Measurements from ENCODE around the gene SCAI. TPM values are rescaled to one million over a fixed set of nuclear protein-coding genes. Genes with fewer than 3 reads are reported as not detected.
"Not testable (repeated sequence)": the region's sequence is repeated elsewhere in the genome, so short reads cannot be mapped to it uniquely, and the experiment has no call there.

The SCAI gene
- total RNA-seq, 1 donor from 2014 or later, result 10.0 TPM

DNA sequence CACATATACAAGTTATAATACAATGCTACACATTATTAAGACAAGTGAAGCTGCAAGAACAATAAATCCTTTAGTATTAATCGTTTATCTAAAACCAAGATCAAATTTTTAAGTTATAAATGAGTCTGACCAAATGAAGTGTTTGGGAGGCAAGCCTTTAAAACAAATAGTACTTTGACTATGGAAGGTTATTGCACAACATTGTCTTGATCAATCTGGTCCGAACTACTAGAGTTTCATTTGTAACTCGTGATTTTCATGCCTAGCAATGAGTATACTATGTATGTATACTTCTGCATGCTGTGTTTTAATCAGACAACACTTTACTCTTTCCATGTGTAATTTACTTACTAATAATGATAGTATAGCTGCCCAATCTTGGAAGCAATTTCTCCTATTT lies 115.3 kb downstream of the SCAI start:
- H3K27ac Mint-ChIP-seq, result no peak overlapping the region
- H3K27me3 Mint-ChIP-seq (ENCODE audit: insufficient read depth), result no peaks in the 10 kb centered on the region
- H3K36me3 Mint-ChIP-seq (ENCODE audit: low read depth), result peaks cover 17% of the 10 kb centered on the region
- no peaks in the 10 kb centered on the region for H3K9me3 Mint-ChIP-seq
- intact Hi-C loops (cut with micrococcal nuclease), result no loop called here
- H3K4me1 Mint-ChIP-seq (ENCODE audit: low read depth), result peaks cover 15% of the 10 kb centered on the region
- no peak for DNase-seq (ENCODE audit: low spot score)
- no peak overlapping the region for H3K4me3 Mint-ChIP-seq

GRCh38 chr9:125024917-125025316 lies 118.4 kb downstream of the SCAI start:
- intact Hi-C loops (cut with micrococcal nuclease), result no loop called here
- H3K4me3 Mint-ChIP-seq, result no peak overlapping the region
- H3K27ac Mint-ChIP-seq, result no peak overlapping the region
- H3K4me1 Mint-ChIP-seq (ENCODE audit: low read depth), result peaks cover 15% of the 10 kb centered on the region
- peaks cover 18% of the 10 kb centered on the region for H3K36me3 Mint-ChIP-seq (ENCODE audit: low read depth)
- H3K27me3 Mint-ChIP-seq (ENCODE audit: insufficient read depth), result no peaks in the 10 kb centered on the region
- no peaks in the 10 kb centered on the region for H3K9me3 Mint-ChIP-seq
- no peak for DNase-seq (ENCODE audit: low spot score)

- intact Hi-C loops (cut with micrococcal nuclease), result no loop called here
- Mint-ChIP-seq H3K9me3 (no peaks in the 10 kb centered on the region), H3K4me1 (ENCODE audit: low read depth) (peaks cover 14% of the 10 kb centered on the region), H3K4me3 (no peak overlapping the region), H3K36me3 (ENCODE audit: low read depth) (peaks cover 20% of the 10 kb centered on the region), H3K27me3 (ENCODE audit: insufficient read depth) (no peaks in the 10 kb centered on the region), H3K27ac (no peak overlapping the region)
- DNase-seq (ENCODE audit: low spot score), result no peak
Observed at GRCh38 chr9:125021069-125021468, 122.3 kb downstream of the SCAI start.

GRCh38 chr9:125015655-125016054 lies 127.7 kb downstream of the SCAI start:
- H3K9me3 Mint-ChIP-seq; DNase-seq (ENCODE audit: low spot score); intact Hi-C loops (cut with micrococcal nuclease); H3K27me3 Mint-ChIP-seq (ENCODE audit: insufficient read depth); H3K27ac Mint-ChIP-seq; H3K4me1 Mint-ChIP-seq (ENCODE audit: low read depth); H3K36me3 Mint-ChIP-seq (ENCODE audit: low read depth); H3K4me3 Mint-ChIP-seq: not testable (repeated sequence)

DNA sequence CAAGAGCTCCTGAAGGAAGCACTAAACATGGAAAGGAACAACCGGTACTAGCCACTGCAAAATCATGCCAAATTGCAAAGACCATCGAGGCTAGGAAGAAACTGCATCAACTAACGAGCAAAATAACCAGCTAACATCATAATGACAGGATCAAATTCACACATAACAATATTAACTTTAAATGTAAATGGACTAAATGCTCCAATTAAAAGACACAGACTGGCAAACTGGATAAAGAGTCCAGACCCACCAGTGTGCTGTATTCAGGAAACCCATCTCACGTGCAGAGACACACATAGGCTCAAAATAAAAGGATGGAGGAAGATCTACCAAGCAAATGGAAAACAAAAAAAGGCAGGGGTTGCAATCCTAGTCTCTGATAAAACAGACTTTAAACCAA lies 131.3 kb downstream of the SCAI start:
- H3K27me3 Mint-ChIP-seq (ENCODE audit: insufficient read depth); H3K4me1 Mint-ChIP-seq (ENCODE audit: low read depth); H3K36me3 Mint-ChIP-seq (ENCODE audit: low read depth); H3K9me3 Mint-ChIP-seq; DNase-seq (ENCODE audit: low spot score); intact Hi-C loops (cut with micrococcal nuclease); H3K4me3 Mint-ChIP-seq; H3K27ac Mint-ChIP-seq: not testable (repeated sequence)

- H3K4me1 Mint-ChIP-seq (ENCODE audit: low read depth), result no peaks in the 10 kb centered on the region
- intact Hi-C loops (cut with micrococcal nuclease), result no loop called here
- no peak overlapping the region for H3K4me3 Mint-ChIP-seq
- no peaks in the 10 kb centered on the region for H3K9me3 Mint-ChIP-seq
- no peak overlapping the region for H3K27ac Mint-ChIP-seq
- H3K27me3 Mint-ChIP-seq (ENCODE audit: insufficient read depth), result no peaks in the 10 kb centered on the region
- no peak for DNase-seq (ENCODE audit: low spot score)
- no peaks in the 10 kb centered on the region for H3K36me3 Mint-ChIP-seq (ENCODE audit: low read depth)
Observed at GRCh38 chr9:125008599-125008998, 134.7 kb downstream of the SCAI start.

DNA sequence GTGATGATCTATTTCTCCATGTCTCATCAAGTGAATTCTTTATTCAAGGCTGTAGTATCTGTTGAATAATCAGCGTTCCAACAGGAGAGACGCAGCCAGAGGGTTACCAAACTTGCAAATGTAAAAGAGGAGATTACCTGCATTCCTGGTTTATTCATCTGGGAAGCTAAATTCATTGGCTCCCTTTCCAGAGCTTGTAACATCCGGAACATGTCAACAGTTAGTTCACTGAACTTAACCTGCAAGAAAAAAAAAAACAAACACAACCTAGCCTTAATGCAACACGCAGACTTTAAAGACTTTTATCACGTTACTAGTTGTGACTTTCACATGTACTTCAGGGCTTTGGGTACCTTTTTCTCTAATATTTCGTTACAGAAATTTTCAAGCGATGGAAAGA lies 140.0 kb downstream of the SCAI start:
- no peak overlapping the region for H3K4me3 Mint-ChIP-seq
- no peaks in the 10 kb centered on the region for H3K36me3 Mint-ChIP-seq (ENCODE audit: low read depth)
- H3K27me3 Mint-ChIP-seq (ENCODE audit: insufficient read depth), result no peaks in the 10 kb centered on the region
- H3K27ac Mint-ChIP-seq, result no peak overlapping the region
- intact Hi-C loops (cut with micrococcal nuclease), result no loop called here
- H3K9me3 Mint-ChIP-seq, result no peaks in the 10 kb centered on the region
- no peak for DNase-seq (ENCODE audit: low spot score)
- no peaks in the 10 kb centered on the region for H3K4me1 Mint-ChIP-seq (ENCODE audit: low read depth)

GRCh38 chr9:124983698-124984097 lies 159.6 kb downstream of the SCAI start:
- intact Hi-C loops (cut with micrococcal nuclease), result no loop called here
- DNase-seq (ENCODE audit: low spot score), result no peak
- Mint-ChIP-seq H3K27ac (no peak overlapping the region), H3K9me3 (no peaks in the 10 kb centered on the region), H3K4me3 (no peak overlapping the region), H3K27me3 (ENCODE audit: insufficient read depth) (no peaks in the 10 kb centered on the region), H3K4me1 (ENCODE audit: low read depth) (no peaks in the 10 kb centered on the region), H3K36me3 (ENCODE audit: low read depth) (peaks cover 6% of the 10 kb centered on the region)

DNA sequence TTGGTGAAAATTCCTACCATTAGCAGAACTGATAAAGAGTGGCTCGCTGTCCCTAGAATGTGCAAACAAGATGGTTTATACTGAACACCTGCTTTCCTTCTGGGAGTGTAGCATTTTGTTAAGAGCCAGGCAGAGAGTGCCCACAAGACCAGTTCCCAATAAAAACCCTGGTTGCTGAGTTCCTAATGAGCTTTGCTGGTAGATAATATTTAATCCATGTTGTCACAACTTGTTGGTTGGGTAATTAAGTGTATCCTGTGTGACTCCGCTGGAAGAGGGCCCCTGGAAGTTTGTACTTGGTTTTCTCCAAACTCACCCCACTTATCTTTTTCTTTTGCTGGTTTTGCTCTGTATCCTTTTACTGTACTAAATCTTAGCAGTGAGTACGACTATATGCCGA lies 162.9 kb downstream of the SCAI start:
- Mint-ChIP-seq H3K9me3 (no peaks in the 10 kb centered on the region), H3K27ac (no peak overlapping the region), H3K36me3 (ENCODE audit: low read depth) (peaks cover 4% of the 10 kb centered on the region), H3K4me1 (ENCODE audit: low read depth) (no peaks in the 10 kb centered on the region), H3K4me3 (no peak overlapping the region), H3K27me3 (ENCODE audit: insufficient read depth) (no peaks in the 10 kb centered on the region)
- no peak for DNase-seq (ENCODE audit: low spot score)
- intact Hi-C loops (cut with micrococcal nuclease), result no loop called here

DNA sequence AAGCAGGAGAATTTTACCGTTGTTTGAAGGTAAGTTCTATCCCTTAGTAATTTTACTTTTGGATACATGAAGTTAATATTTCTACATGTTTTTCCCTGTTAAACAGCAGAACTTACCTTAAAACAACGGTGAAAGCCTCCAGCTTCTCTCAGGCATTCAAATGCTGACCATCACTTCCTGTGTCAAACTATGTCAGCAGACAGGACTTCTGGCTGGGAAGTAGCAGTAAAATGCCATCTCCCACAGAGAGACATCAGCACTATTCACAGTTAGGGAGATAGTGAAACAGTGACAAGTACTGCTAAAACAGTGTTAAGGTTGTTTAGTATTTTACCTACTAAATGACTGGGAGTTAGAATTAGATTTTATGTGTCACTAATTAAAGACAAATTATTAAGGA lies 168.2 kb downstream of the SCAI start:
- Mint-ChIP-seq H3K27me3 (ENCODE audit: insufficient read depth) (no peaks in the 10 kb centered on the region), H3K4me1 (ENCODE audit: low read depth) (peaks cover 6% of the 10 kb centered on the region), H3K27ac (no peak overlapping the region), H3K4me3 (no peak overlapping the region), H3K36me3 (ENCODE audit: low read depth) (peaks cover 5% of the 10 kb centered on the region), H3K9me3 (no peaks in the 10 kb centered on the region)
- intact Hi-C loops (cut with micrococcal nuclease), result loop anchor here (5.0 kb wide), 1 partner anchor 832 kb away; no protein-coding TSS in a partner anchor
- no peak for DNase-seq (ENCODE audit: low spot score)

DNA sequence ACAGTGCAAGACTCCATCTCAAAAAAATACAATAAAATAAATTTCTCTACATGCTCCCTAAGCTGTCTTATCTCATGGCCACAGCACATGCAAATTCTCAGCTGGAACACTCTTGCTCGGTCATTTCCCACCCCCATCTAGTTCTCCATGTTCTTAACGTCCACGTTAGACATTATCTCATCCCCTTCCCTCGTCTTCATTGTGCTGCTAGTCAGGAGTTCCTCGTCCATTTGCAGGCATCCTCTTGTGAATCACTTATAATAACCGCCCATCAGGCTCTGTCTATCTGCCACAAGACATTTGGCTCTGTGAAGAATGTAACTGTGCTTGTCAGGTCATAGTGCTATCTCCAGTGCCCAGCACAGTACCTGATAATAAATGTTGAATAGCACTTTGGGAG lies 169.5 kb downstream of the SCAI start:
- peaks cover 5% of the 10 kb centered on the region for H3K36me3 Mint-ChIP-seq (ENCODE audit: low read depth)
- H3K27me3 Mint-ChIP-seq (ENCODE audit: insufficient read depth), result no peaks in the 10 kb centered on the region
- DNase-seq (ENCODE audit: low spot score), result no peak
- H3K27ac Mint-ChIP-seq, result no peak overlapping the region
- peaks cover 6% of the 10 kb centered on the region for H3K4me1 Mint-ChIP-seq (ENCODE audit: low read depth)
- H3K9me3 Mint-ChIP-seq, result no peaks in the 10 kb centered on the region
- intact Hi-C loops (cut with micrococcal nuclease), result no loop called here
- no peak overlapping the region for H3K4me3 Mint-ChIP-seq

DNA sequence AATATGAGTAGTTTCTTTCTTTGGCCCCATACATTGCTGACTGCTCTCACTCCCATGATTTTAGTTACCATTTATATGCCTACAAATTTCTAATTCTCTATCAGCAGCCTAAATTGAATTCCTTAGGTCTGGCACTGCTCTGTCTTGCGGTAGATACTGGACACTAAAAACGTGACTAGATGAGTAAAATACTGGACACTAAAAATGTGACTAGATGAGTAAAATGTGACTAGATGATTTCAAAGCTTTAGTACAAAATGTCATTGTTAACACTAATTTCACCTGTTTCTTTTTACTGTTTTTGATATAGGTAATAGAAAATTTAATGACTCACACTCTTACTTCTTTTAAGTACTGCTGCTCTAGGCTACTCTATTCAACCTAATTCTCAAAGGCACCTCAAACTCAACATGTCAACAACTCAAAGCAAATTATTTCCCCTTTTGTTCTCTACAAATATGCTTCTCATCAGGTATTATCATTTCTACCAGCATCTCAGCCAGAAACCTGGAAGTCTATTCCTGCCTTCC lies 171.0 kb downstream of the SCAI start:
- Mint-ChIP-seq H3K9me3 (no peaks in the 10 kb centered on the region), H3K36me3 (ENCODE audit: low read depth) (peaks cover 5% of the 10 kb centered on the region), H3K27me3 (ENCODE audit: insufficient read depth) (no peaks in the 10 kb centered on the region), H3K4me3 (no peak overlapping the region), H3K27ac (no peak overlapping the region), H3K4me1 (ENCODE audit: low read depth) (peaks cover 6% of the 10 kb centered on the region)
- intact Hi-C loops (cut with micrococcal nuclease), result no loop called here
- DNase-seq (ENCODE audit: low spot score), result no peak

DNA sequence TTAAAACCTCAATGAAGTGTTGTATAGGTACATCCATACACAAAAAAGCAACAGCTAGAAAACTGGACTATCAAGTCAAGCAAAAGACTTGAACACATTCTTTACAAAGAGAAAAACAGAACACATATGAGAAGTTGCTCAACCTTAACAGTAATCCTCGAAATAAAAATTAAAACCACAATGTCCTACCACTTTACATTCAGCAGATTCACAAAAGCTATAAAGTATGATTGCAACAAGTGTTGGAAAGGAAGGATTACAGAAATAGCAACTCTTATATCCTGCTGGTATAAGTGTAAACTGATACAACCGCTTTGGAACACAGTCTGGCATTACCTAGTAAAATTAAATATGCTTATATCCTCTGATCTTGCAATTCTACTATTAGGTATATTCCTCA lies 173.9 kb downstream of the SCAI start:
- Mint-ChIP-seq H3K9me3 (no peaks in the 10 kb centered on the region), H3K4me3 (no peak overlapping the region), H3K4me1 (ENCODE audit: low read depth) (peaks cover 16% of the 10 kb centered on the region), H3K27me3 (ENCODE audit: insufficient read depth) (no peaks in the 10 kb centered on the region), H3K27ac (no peak overlapping the region), H3K36me3 (ENCODE audit: low read depth) (peaks cover 4% of the 10 kb centered on the region)
- DNase-seq (ENCODE audit: low spot score), result no peak
- intact Hi-C loops (cut with micrococcal nuclease), result no loop called here

DNA sequence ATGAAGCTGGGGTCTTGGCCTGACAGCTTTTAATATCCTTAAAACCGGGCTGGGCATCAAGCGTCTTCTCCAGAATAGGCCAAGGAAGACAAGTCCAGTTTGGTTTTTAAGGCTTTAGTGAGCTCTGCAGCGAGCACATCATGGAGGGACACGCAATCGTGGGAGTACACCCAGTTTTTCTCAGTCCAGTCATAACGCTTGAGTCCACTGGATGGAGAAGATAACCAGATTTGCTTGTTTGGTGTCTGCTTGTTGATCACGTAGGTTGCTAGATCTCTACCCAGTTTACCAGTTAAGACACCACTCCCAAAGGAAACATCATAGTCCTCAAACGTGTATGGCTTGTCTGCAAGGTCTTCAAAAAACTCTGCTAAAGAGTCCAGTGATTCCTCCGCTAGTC lies 175.1 kb downstream of the SCAI start:
- no peaks in the 10 kb centered on the region for H3K36me3 Mint-ChIP-seq (ENCODE audit: low read depth)
- no peak for DNase-seq (ENCODE audit: low spot score)
- peaks cover 22% of the 10 kb centered on the region for H3K4me1 Mint-ChIP-seq (ENCODE audit: low read depth)
- H3K4me3 Mint-ChIP-seq, result no peak overlapping the region
- no peaks in the 10 kb centered on the region for H3K27me3 Mint-ChIP-seq (ENCODE audit: insufficient read depth)
- no peak overlapping the region for H3K27ac Mint-ChIP-seq
- no peaks in the 10 kb centered on the region for H3K9me3 Mint-ChIP-seq
- intact Hi-C loops (cut with micrococcal nuclease), result no loop called here

Measured in activated T-helper 1 cell treated with anti-CD3 and anti-CD28 coated beads, Interleukin-12 subunit alpha, Interleukin-12 subunit beta, Interleukin-2, Interleukin-4 antibody, amounts not matched to agents 30 ng/mL and 10 ng/mL and 1 ng/mL, durations not matched to agents 14 hours and 24 hours and 36 hours (primary cell).